Muscle of leg (tissue), 11 donors: ENCODE results near the gene RGS12. TPM values are rescaled to one million over a fixed set of nuclear protein-coding genes. Genes with fewer than 3 reads are reported as not detected.

Experiments
- DNase-seq: peaks from one replicate; pipeline ENCODE4 v3.0.0; 2013
- H3K27ac ChIP-seq: one replicate; pipeline ENCODE4 v1.5.1; 2013; ENCODE audit warnings: mild to moderate bottlenecking, low read length, control low read depth
- H3K27me3 ChIP-seq: one replicate; pipeline ENCODE4 v1.6.1; 2013; ENCODE audit warnings: low read length; ENCODE audit not compliant: control insufficient read depth, insufficient read depth
- H3K36me3 ChIP-seq: one replicate; pipeline ENCODE4 v1.6.1; 2013; ENCODE audit warnings: low read length; ENCODE audit not compliant: control insufficient read depth, insufficient read depth
- H3K4me1 ChIP-seq: one replicate; pipeline ENCODE4 v1.6.1; 2013; ENCODE audit warnings: low read length; ENCODE audit not compliant: control insufficient read depth, insufficient read depth
- H3K4me3 ChIP-seq: one replicate; pipeline ENCODE4 v1.5.1; 2013; ENCODE audit warnings: low read length, control low read depth
- H3K9me3 ChIP-seq: replicated peaks from 2 replicates; pipeline ENCODE4 v1.6.1; 2013; ENCODE audit warnings: low read depth, low read length; ENCODE audit not compliant: control insufficient read depth
- WGBS: methylation state at CpG from one replicate; pipeline ENCODE4 v1.1.5; 2013; ENCODE audit warnings: missing lambda C conversion rate; ENCODE audit not compliant: insufficient coverage; 5-methylcytosine and 5-hydroxymethylcytosine counted together
- polyA plus RNA-seq, 8 donors: library from polyadenylated mRNA; unstranded; fragments of 120-200 nt; gene quantifications; one replicate each; pipeline versions ENCODE4 v1.2.1 to v1.2.3, GENCODE V29; 2013; ENCODE audit warnings: inconsistent platforms in 1 of 8, low replicate concordance in 1 of 8; ENCODE audit not compliant: insufficient read length in 8 of 8, insufficient read depth in 1 of 8
- total RNA-seq: library from RNA; stranded (reverse); fragments of 120-200 nt; gene quantifications from one replicate; pipeline ENCODE4 v1.2.4, GENCODE V29; 2013

RGS12 gene
- total and polyA plus RNA-seq, 9 donors: 25.2 to 49.2 (median 34.6) TPM

DNA sequence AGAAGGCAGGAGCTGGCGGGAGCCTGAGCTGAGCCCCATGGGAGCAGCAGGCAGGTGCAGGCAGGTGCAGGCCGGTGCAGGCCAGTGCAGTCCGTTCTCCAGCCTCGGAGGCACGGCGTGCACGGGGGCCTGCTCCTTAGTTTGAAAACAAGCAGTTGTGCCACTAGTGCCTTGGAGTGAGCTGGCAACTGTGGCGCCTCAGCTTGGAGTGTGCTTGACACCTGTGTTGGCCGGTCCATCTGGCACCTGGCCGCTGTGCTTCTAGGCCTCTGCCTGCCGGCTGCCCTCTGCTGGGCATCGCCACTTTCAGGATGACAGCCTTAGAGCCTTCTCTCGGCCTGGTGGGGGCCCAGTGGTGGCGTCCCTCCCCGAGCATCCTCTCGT, 47.9 kb downstream of the RGS12 start:
- DNase-seq: no peak
- 75% methylated on average over 16 of the region's 16 CpGs for whole genome bisulfite sequencing
- peaks cover 18% of the 10 kb centered on the region for H3K36me3 ChIP-seq
- H3K27me3 ChIP-seq: no peaks in the 10 kb centered on the region
- H3K27ac ChIP-seq: no peak overlapping the region
- H3K4me1 ChIP-seq: peaks cover 4% of the 10 kb centered on the region
- no peaks in the 10 kb centered on the region for H3K9me3 ChIP-seq
- H3K4me3 ChIP-seq: no peak overlapping the region

DNA sequence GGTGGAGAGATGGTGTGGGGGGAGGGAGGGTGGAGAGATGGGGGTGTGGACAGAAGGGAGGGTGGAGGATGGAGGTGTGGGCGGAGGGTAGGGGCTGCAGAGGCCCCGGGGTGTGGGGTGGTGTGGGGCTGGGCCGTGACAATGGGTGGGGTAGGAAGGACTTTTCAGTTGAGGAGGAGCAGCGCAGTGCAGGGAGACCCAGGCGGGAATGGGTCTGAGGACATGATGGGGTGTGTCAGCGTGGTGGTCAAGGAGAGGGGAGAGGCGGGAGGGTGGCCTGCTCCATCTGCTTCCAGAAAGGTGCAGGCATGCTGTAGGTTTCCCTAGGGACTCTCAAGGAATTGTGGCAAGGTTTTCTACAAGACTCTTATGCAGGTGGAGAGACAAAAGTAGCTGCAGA, 48.9 kb downstream of the RGS12 start:
- Histone ChIP-seq H3K36me3 (peaks cover 19% of the 10 kb centered on the region), H3K4me3 (no peak overlapping the region), H3K9me3 (no peaks in the 10 kb centered on the region), H3K27ac (no peak overlapping the region), H3K27me3 (no peaks in the 10 kb centered on the region), H3K4me1 (peaks cover 4% of the 10 kb centered on the region)
- WGBS: 37% methylated on average over 5 of the region's 7 CpGs
- DNase-seq: no peak

- no peak overlapping the region for H3K4me3 ChIP-seq
- H3K9me3 ChIP-seq: no peaks in the 10 kb centered on the region
- peaks cover 19% of the 10 kb centered on the region for H3K36me3 ChIP-seq
- peaks cover 4% of the 10 kb centered on the region for H3K4me1 ChIP-seq
- 36% methylated on average over 2 of the region's 8 CpGs for WGBS
- no peaks in the 10 kb centered on the region for H3K27me3 ChIP-seq
- H3K27ac ChIP-seq: no peak overlapping the region
- no peak for DNase-seq
Measured at GRCh38 chr4:3342182-3342854, 49.5 kb downstream of the RGS12 start.

Other genes with a start within 250 kb of the RGS12 start
- not detected for gene HTT-AS, start 218.5 kb upstream of the RGS12 start, total RNA-seq
- under 1 TPM in 1 of 8 donors, not detected in 7; 0.30 TPM for gene HTT-AS, start 218.5 kb upstream of the RGS12 start, polyA plus RNA-seq
- 22.2 TPM for gene HTT, start 218.3 kb upstream of the RGS12 start, total RNA-seq
- gene HTT, start 218.3 kb upstream of the RGS12 start, polyA plus RNA-seq: 10 to 100 TPM; 16.5 to 29.6 (median 22.9) TPM
- gene MSANTD1, start 43.9 kb upstream of the RGS12 start, total RNA-seq: 0.89 TPM
- under 1 TPM; 0.25 to 0.88 (median 0.66) TPM for gene MSANTD1, start 43.9 kb upstream of the RGS12 start, polyA plus RNA-seq
- gene HGFAC, start 148.9 kb downstream of the RGS12 start, total RNA-seq: 0.80 TPM
- gene HGFAC, start 148.9 kb downstream of the RGS12 start, polyA plus RNA-seq: 1 to 10 TPM in 6 of 8 donors, under 1 TPM in 2; 0.51 to 2.5 (median 1.6) TPM
- 14.2 TPM for gene DOK7, start 170.3 kb downstream of the RGS12 start, total RNA-seq
- gene DOK7, start 170.3 kb downstream of the RGS12 start, polyA plus RNA-seq: 10 to 100 TPM; 11.4 to 23.9 (median 18.6) TPM
- 99.1 TPM for gene LRPAP1, start 239.4 kb downstream of the RGS12 start, total RNA-seq
- gene LRPAP1, start 239.4 kb downstream of the RGS12 start, polyA plus RNA-seq: 10 to 100 TPM; 72.4 to 94.7 (median 90.0) TPM